ENCODE data around the gene PTPRM.
A peak's percentile ranks its signal among the peaks of the same experiment; 100 is the strongest.

PTPRM gene

GRCh38 chr18:7566567-7567473 is at the start of gene PTPRM:
Gene PTPRM (plus strand): TSS chr18:7567316. CDS start chr18:7567819, 503 bp downstream.
- peak; percentile 21 for DNase-seq

- no peak for DNase-seq
Measured at GRCh38 chr18:7517852-7518251, 49.3 kb upstream of the PTPRM start.

- no peak for DNase-seq
Measured at GRCh38 chr18:7520200-7520785, 46.8 kb upstream of the PTPRM start.

- no peak for DNase-seq
Measured at GRCh38 chr18:7521226-7521856, 45.8 kb upstream of the PTPRM start.

GRCh38 chr18:7523772-7524171 is 43.3 kb upstream of the PTPRM start:
- no peak for DNase-seq

- DNase-seq: no peak
Measured at GRCh38 chr18:7524786-7525185, 42.3 kb upstream of the PTPRM start.

GRCh38 chr18:7532942-7533341 is 34.2 kb upstream of the PTPRM start:
- DNase-seq: no peak

- DNase-seq: no peak
Measured at GRCh38 chr18:7535436-7536205, 31.5 kb upstream of the PTPRM start.

GRCh38 chr18:7537145-7537544 is 30.0 kb upstream of the PTPRM start:
- DNase-seq: no peak

- DNase-seq: no peak
Measured at GRCh38 chr18:7541835-7542234, 25.3 kb upstream of the PTPRM start.

- DNase-seq: no peak
Measured at GRCh38 chr18:7544686-7545085, 22.4 kb upstream of the PTPRM start.

GRCh38 chr18:7545734-7546133 is 21.4 kb upstream of the PTPRM start:
- DNase-seq: no peak

GRCh38 chr18:7548221-7548620 is 18.9 kb upstream of the PTPRM start:
- no peak for DNase-seq

GRCh38 chr18:7548721-7549120 is 18.4 kb upstream of the PTPRM start:
- no peak for DNase-seq

GRCh38 chr18:7557973-7558372 is 9.1 kb upstream of the PTPRM start:
- no peak for DNase-seq

GRCh38 chr18:7558769-7559168 is 8.3 kb upstream of the PTPRM start:
- no peak for DNase-seq

GRCh38 chr18:7559709-7560319 is 7.3 kb upstream of the PTPRM start:
- no peak for DNase-seq

- no peak for DNase-seq
Measured at GRCh38 chr18:7561909-7562460, 5.1 kb upstream of the PTPRM start.

- no peak for DNase-seq
Measured at GRCh38 chr18:7562491-7562890, 4.6 kb upstream of the PTPRM start.

GRCh38 chr18:7565677-7566076 is 1.4 kb upstream of the PTPRM start:
- no peak for DNase-seq

- DNase-seq: no peak
Measured at GRCh38 chr18:7566244-7566566, 911 bp upstream of the PTPRM start.
